ENCODE measurements around the gene C20orf202.

DNA sequence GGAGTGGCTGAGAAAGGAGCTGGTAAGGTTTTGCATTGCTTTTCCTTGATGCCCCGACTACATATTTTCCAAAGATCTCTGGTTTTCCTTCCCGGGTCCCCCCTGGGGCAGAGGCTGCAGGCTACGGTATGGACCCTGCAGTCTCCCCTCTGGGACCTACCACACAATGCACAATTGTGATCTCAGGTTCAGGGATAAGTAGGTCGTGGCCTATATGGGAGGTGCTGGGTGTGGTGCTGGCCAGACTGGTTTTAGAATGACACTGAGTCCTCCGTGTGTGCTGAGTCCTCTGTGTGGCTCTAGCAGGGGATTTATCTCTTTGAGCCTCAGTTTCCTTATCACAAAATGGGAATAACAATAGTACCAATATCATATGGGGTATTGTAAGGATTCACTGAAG is 376 bp downstream of the C20orf202 start:
- no peak for TF ChIP-seq FOXP2 (optimal IDR thresholded peaks at IDR 0.05; ENCODE audit: borderline replicate concordance, extremely low read depth, extremely low read length, insufficient read depth)
- TF ChIP-seq, protein P1, sequence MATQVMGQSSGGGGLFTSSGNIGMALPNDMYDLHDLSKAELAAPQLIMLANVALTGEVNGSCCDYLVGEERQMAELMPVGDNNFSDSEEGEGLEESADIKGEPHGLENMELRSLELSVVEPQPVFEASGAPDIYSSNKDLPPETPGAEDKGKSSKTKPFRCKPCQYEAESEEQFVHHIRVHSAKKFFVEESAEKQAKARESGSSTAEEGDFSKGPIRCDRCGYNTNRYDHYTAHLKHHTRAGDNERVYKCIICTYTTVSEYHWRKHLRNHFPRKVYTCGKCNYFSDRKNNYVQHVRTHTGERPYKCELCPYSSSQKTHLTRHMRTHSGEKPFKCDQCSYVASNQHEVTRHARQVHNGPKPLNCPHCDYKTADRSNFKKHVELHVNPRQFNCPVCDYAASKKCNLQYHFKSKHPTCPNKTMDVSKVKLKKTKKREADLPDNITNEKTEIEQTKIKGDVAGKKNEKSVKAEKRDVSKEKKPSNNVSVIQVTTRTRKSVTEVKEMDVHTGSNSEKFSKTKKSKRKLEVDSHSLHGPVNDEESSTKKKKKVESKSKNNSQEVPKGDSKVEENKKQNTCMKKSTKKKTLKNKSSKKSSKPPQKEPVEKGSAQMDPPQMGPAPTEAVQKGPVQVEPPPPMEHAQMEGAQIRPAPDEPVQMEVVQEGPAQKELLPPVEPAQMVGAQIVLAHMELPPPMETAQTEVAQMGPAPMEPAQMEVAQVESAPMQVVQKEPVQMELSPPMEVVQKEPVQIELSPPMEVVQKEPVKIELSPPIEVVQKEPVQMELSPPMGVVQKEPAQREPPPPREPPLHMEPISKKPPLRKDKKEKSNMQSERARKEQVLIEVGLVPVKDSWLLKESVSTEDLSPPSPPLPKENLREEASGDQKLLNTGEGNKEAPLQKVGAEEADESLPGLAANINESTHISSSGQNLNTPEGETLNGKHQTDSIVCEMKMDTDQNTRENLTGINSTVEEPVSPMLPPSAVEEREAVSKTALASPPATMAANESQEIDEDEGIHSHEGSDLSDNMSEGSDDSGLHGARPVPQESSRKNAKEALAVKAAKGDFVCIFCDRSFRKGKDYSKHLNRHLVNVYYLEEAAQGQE (IDR thresholded peaks at IDR 0.05; ENCODE audit: insufficient read depth in 1 of 2, low read depth in 2 of 2, low read length in 2 of 2): no peak
- TF ChIP-seq SIN3A (IDR thresholded peaks at IDR 0.05; ENCODE audit: borderline replicate concordance, insufficient read depth, low read length): no peak
- TF ChIP-seq TAF1 (IDR thresholded peaks at IDR 0.05; ENCODE audit: borderline replicate concordance, insufficient read depth, low read length): no peak

Data from PFSK-1 (cell line).